Measurements from ENCODE around the gene TEN1. TPM values are rescaled to one million over a fixed set of nuclear protein-coding genes. Genes with fewer than 3 reads are reported as not detected.

Gene TEN1
- total RNA-seq, 1 donor from 2014 or later: 25.5 TPM

GRCh38 chr17:76007850-76008165 is 28.8 kb downstream of the TEN1 start:
- no peak for ATAC-seq

- ATAC-seq: no peak
Observed at GRCh38 chr17:76008208-76008607, 29.2 kb downstream of the TEN1 start.

- ATAC-seq: no peak
Observed at GRCh38 chr17:76008630-76009425, 29.8 kb downstream of the TEN1 start.

- no peak for ATAC-seq
Observed at GRCh38 chr17:76009447-76009846, 30.4 kb downstream of the TEN1 start.

GRCh38 chr17:76009969-76010661 is 31.1 kb downstream of the TEN1 start:
- no peak for ATAC-seq

GRCh38 chr17:76011951-76012350 is 32.9 kb downstream of the TEN1 start:
- ATAC-seq: no peak

- ATAC-seq: no peak
Observed at GRCh38 chr17:76013377-76013932, 34.4 kb downstream of the TEN1 start.

GRCh38 chr17:76014100-76014924 is 35.3 kb downstream of the TEN1 start:
- peak; percentile 71 for ATAC-seq

GRCh38 chr17:76014925-76015261 is 35.9 kb downstream of the TEN1 start:
- no peak for ATAC-seq

- ATAC-seq: no peak
Observed at GRCh38 chr17:76017481-76018339, 38.7 kb downstream of the TEN1 start.

- no peak for ATAC-seq
Observed at GRCh38 chr17:76018340-76018680, 39.3 kb downstream of the TEN1 start.

- ATAC-seq: no peak
Observed at GRCh38 chr17:76018801-76019200, 39.8 kb downstream of the TEN1 start.

GRCh38 chr17:76019833-76020467 is 40.9 kb downstream of the TEN1 start:
- no peak for ATAC-seq

- no peak for ATAC-seq
Observed at GRCh38 chr17:76022285-76022684, 43.2 kb downstream of the TEN1 start.

GRCh38 chr17:76022973-76023899 is 44.2 kb downstream of the TEN1 start:
- ATAC-seq: no peak

- ATAC-seq: no peak
Observed at GRCh38 chr17:76023900-76024237, 44.8 kb downstream of the TEN1 start.

GRCh38 chr17:76024353-76024752 is 45.3 kb downstream of the TEN1 start:
- peak; percentile 34 for ATAC-seq

- peak; percentile 40 for ATAC-seq
Observed at GRCh38 chr17:76025294-76025693, 46.3 kb downstream of the TEN1 start.

GRCh38 chr17:76026714-76027158 is 47.7 kb downstream of the TEN1 start:
- peak; percentile 3 for ATAC-seq

- peak; percentile 92 for ATAC-seq
Observed at GRCh38 chr17:76027159-76027839, 48.3 kb downstream of the TEN1 start, which contains the start of gene EVPL. TSS of gene EVPL (minus strand) at chr17:76027306. CDS start at chr17:76027198, 108 bp downstream.
